ENCODE measurements around the gene WAC.
"Not testable (repeated sequence)": the region's sequence is repeated elsewhere in the genome, so short reads cannot be mapped to it uniquely, and the experiment has no call there.

Gene WAC

DNA sequence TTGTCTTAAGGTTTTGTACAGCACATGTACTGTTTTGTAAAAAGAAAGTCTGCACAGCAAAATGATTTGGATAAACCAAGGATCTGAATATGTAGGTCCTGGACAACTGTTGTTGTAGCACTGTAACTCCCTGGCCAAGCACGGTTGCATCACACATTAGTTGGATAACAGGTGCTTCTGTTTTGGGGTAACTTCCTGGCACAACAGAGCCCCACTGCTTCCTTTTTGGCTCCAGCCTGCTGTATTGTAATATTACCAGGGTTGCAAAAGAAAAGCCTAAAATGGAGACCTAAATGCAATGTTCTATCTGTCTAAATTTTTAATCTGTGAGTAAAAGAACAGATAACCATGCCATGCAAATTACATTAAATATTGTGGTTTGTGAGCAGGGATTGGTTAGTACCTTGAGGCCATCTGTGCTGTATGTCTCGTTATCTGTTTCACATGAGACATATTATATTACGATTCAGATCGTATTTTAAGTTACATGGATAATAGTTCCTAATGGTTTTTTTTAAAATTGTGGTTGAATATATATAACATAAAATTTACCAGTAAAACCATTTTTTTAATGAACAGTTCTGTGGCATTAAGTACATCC is 27.5 kb upstream of the WAC start:
- Histone ChIP-seq H3K9ac (ENCODE audit: low read length) (no peak overlapping the region), H3K4me1 (ENCODE audit: insufficient read depth, low read length) (no peaks in the 10 kb centered on the region), H3K9me3 (ENCODE audit: low read length) (no peaks in the 10 kb centered on the region), H3K36me3 (ENCODE audit: insufficient read depth, low read length) (no peaks in the 10 kb centered on the region), H3K27me3 (ENCODE audit: control insufficient read depth in 1 of 2, insufficient read depth in 2 of 2, low read length in 2 of 2) (no peaks in the 10 kb centered on the region), H3K4me3 (ENCODE audit: low read depth in 1 of 2, low read length in 2 of 2) (no peak overlapping the region), H3K27ac (ENCODE audit: low read depth, low read length) (no peak overlapping the region)

DNA sequence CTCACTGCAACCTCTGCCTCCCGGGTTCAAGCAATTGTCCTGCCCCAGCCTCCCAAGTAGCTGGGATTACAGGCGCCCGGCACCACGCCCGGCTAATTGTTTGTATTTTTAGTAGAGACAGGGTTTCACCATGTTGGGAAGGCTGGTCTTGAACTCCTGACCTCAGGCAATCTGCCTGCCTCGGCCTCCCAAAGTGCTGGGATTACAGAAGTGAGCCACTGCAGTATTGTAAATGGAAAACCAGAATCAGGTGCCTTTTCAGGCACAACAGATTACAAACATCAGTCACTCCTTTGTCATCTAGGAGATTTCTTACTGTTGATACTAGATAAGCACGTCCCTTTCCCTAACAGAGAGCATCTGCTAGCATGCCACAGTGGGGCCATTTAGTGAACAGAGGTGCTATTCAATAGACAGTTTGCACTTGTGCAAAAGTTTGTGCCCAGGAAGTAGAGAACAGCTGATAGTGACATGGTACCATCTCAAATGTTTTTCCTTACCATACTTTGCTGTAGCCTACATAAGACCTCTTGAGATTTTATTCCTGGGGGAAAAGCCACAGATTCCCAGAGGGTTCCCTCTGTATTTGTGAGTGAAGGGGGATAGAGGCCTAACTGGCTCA is 24.5 kb upstream of the WAC start:
- Histone ChIP-seq H3K27me3 (ENCODE audit: control insufficient read depth in 1 of 2, insufficient read depth in 2 of 2, low read length in 2 of 2) (no peaks in the 10 kb centered on the region), H3K4me3 (ENCODE audit: low read depth in 1 of 2, low read length in 2 of 2) (no peak overlapping the region), H3K9me3 (ENCODE audit: low read length) (no peaks in the 10 kb centered on the region), H3K36me3 (ENCODE audit: insufficient read depth, low read length) (no peaks in the 10 kb centered on the region), H3K27ac (ENCODE audit: low read depth, low read length) (no peak overlapping the region), H3K4me1 (ENCODE audit: insufficient read depth, low read length) (no peaks in the 10 kb centered on the region), H3K9ac (ENCODE audit: low read length) (no peak overlapping the region)

DNA sequence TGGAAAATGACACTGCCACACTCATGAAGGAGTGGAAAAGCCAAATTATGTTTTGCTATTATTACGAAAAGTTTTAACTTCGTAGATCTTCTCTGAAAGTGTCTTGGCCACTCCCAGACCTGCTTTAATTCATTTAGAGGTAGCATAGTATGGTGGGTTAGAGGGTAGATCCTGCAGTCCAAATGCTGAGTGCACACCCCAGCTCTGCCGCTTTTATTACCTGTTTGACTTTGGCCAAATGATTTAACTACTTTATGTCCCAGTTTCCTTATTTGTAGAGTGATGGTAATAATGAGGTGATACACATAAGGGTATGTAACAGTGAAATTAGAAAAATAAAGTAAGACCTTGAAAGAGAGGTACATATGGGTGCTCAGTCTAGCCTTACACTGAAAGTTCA is 23.6 kb upstream of the WAC start:
- Histone ChIP-seq H3K36me3 (ENCODE audit: insufficient read depth, low read length) (no peaks in the 10 kb centered on the region), H3K4me3 (ENCODE audit: low read depth in 1 of 2, low read length in 2 of 2) (no peak overlapping the region), H3K27ac (ENCODE audit: low read depth, low read length) (no peak overlapping the region), H3K9ac (ENCODE audit: low read length) (no peak overlapping the region), H3K27me3 (ENCODE audit: control insufficient read depth in 1 of 2, insufficient read depth in 2 of 2, low read length in 2 of 2) (no peaks in the 10 kb centered on the region), H3K9me3 (ENCODE audit: low read length) (no peaks in the 10 kb centered on the region), H3K4me1 (ENCODE audit: insufficient read depth, low read length) (no peaks in the 10 kb centered on the region)

DNA sequence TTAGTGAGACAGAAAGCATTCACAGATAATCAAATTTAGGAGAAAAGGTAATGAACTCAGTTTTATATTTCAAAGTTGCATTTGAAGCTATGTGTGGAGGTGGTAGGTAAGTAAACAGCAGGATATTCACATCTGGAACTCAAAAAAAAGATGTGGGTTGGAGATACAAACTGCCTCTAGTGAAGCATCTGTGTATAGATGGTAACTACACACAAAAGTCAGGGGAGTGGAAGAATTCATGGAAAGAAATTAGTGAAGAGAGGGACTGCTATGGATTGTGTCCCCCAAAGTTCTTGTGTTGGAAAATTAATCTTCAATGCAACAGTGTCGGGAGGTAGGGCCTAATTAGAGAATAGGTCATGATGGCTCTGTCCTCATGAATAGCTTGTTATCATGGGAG is 18.3 kb upstream of the WAC start:
- Histone ChIP-seq H3K9me3 (ENCODE audit: low read length) (no peaks in the 10 kb centered on the region), H3K4me3 (ENCODE audit: low read depth in 1 of 2, low read length in 2 of 2) (no peak overlapping the region), H3K27ac (ENCODE audit: low read depth, low read length) (no peak overlapping the region), H3K27me3 (ENCODE audit: control insufficient read depth in 1 of 2, insufficient read depth in 2 of 2, low read length in 2 of 2) (no peaks in the 10 kb centered on the region), H3K9ac (ENCODE audit: low read length) (no peak overlapping the region), H3K36me3 (ENCODE audit: insufficient read depth, low read length) (no peaks in the 10 kb centered on the region), H3K4me1 (ENCODE audit: insufficient read depth, low read length) (no peaks in the 10 kb centered on the region)

DNA sequence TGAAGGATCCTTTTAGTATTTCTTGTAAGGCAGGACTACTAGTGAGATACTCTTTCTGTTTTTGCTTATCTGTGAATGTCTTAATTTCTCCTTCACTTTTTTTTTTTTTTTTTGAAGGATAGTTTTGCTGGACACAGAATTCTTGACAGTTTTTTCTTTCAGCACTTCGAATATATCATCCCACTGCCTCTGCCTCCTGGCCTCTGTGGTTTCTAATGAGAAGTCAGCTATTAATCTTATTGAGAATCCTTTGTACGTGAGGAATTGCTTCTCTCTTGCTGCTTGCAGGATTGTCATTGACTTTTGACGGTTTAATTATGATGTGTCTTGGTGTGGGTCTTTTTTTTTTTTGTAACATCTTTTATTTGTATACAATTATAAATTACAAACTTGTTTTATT is 12.6 kb upstream of the WAC start:
- Histone ChIP-seq H3K9ac (ENCODE audit: low read length) (no peak overlapping the region), H3K27me3 (ENCODE audit: control insufficient read depth in 1 of 2, insufficient read depth in 2 of 2, low read length in 2 of 2) (no peaks in the 10 kb centered on the region), H3K4me1 (ENCODE audit: insufficient read depth, low read length) (no peaks in the 10 kb centered on the region), H3K9me3 (ENCODE audit: low read length) (no peaks in the 10 kb centered on the region), H3K4me3 (ENCODE audit: low read depth in 1 of 2, low read length in 2 of 2) (no peak overlapping the region), H3K36me3 (ENCODE audit: insufficient read depth, low read length) (peaks cover 14% of the 10 kb centered on the region), H3K27ac (ENCODE audit: low read depth, low read length) (no peak overlapping the region)

DNA sequence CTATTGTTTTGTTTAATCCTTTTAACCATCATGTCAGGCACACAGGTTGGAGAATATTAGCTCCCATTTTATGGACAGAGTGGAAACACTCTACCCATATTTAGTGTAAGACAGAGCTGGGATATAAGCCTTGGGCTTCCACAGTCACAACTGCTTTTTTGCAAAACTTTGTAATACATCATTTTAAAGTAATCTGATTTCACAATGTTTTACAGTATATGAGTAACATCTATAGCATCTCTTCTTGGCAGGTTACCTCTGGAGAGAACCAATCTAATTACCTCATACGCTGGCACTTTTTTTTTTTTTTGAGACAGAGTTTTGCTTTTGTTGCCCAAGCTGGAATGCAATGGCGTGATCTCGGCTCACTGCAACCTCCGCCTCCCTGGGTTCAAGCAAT is 12.1 kb upstream of the WAC start:
- H3K27me3 ChIP-seq (ENCODE audit: control insufficient read depth in 1 of 2, insufficient read depth in 2 of 2, low read length in 2 of 2); H3K4me3 ChIP-seq (ENCODE audit: low read depth in 1 of 2, low read length in 2 of 2); H3K9ac ChIP-seq (ENCODE audit: low read length); H3K27ac ChIP-seq (ENCODE audit: low read depth, low read length); H3K4me1 ChIP-seq (ENCODE audit: insufficient read depth, low read length); H3K9me3 ChIP-seq (ENCODE audit: low read length): not testable (repeated sequence)
- peaks cover 19% of the 10 kb centered on the region for H3K36me3 ChIP-seq (ENCODE audit: insufficient read depth, low read length)

DNA sequence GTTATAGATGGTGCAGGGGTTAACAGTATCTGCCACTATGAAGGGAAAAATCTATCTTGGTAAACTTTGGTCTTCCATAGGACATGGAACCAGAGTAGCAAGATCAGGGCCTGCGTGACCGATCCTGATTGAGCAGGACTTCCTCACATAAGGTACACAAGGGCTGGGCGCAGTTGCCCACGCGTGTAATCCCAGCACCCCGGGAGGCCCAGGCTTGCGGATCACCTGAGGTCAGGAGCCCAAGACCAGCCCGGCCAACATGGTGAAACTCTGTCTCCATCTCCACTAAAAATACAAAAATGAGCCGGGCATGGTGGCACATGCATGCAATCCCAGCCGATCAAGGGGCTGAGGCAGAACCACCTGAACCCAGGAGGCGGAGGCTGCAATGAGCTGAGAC is 11.0 kb upstream of the WAC start:
- H3K4me3 ChIP-seq (ENCODE audit: low read depth in 1 of 2, low read length in 2 of 2); H3K9me3 ChIP-seq (ENCODE audit: low read length): not testable (repeated sequence)

DNA sequence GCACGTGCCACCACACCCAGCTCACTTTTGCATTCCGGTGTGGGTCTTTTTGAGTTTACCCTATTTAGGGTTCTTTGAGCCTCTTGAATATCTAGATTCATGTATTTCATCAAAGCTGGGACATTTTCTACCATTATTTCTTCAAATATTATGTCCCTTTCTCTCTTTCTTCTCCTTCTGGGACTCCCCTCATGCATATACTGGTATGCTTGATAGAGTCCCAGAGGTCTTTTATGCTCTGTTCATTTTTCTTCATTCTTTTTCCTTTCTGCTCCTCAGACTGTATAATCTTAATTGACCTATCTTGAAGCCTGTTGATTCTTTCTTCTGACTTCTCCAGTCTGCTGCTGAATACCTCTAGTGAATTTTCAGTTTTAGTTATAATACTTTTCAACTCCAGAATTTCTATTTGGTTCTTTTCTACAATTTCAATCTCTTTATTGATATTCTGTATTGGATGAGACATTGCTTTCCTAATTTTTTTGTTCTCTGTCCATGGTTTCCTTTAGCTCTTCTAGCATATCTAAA is 9.1 kb upstream of the WAC start:
- H3K4me3 ChIP-seq (ENCODE audit: low read depth in 1 of 2, low read length in 2 of 2): no peak overlapping the region
- H3K9me3 ChIP-seq (ENCODE audit: low read length): no peaks in the 10 kb centered on the region
- H3K4me1 ChIP-seq (ENCODE audit: insufficient read depth, low read length): no peaks in the 10 kb centered on the region
- no peak overlapping the region for H3K9ac ChIP-seq (ENCODE audit: low read length)
- no peak overlapping the region for H3K27ac ChIP-seq (ENCODE audit: low read depth, low read length)
- H3K36me3 ChIP-seq (ENCODE audit: insufficient read depth, low read length): peaks cover 20% of the 10 kb centered on the region
- no peaks in the 10 kb centered on the region for H3K27me3 ChIP-seq (ENCODE audit: control insufficient read depth in 1 of 2, insufficient read depth in 2 of 2, low read length in 2 of 2)

More for the DNA sequence above, 11.0 kb upstream of the WAC start:
- not testable (repeated sequence) for H3K9ac ChIP-seq (ENCODE audit: low read length); H3K4me1 ChIP-seq (ENCODE audit: insufficient read depth, low read length); H3K27me3 ChIP-seq (ENCODE audit: control insufficient read depth in 1 of 2, insufficient read depth in 2 of 2, low read length in 2 of 2); H3K27ac ChIP-seq (ENCODE audit: low read depth, low read length)
- H3K36me3 ChIP-seq (ENCODE audit: insufficient read depth, low read length): peaks cover 20% of the 10 kb centered on the region

DNA sequence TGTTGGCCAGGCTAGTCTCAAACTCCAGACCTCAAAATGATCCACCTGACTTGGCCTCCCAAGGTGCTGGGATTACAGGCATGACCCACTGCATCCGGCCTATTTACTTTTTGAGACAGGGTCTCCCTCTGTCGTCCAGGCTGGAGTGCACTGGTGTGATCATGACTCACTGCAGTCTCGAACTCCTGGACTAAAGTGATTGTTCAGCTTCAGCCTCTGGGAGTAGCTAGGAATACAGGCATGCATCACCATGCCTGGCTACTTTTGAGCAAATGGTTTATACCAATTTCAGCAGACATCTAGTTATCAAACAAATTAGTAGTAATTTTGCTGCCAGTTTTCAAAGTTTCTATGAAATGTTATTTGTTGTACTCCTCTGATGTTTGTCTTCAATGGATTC is 2.2 kb upstream of the WAC start:
- H3K27ac ChIP-seq (ENCODE audit: low read depth, low read length): no peak overlapping the region
- peaks cover 9% of the 10 kb centered on the region for H3K36me3 ChIP-seq (ENCODE audit: insufficient read depth, low read length)
- H3K9ac ChIP-seq (ENCODE audit: low read length): peak overlapping the region; percentile 71
- no peaks in the 10 kb centered on the region for H3K9me3 ChIP-seq (ENCODE audit: low read length)
- peaks cover 27% of the 10 kb centered on the region for H3K4me1 ChIP-seq (ENCODE audit: insufficient read depth, low read length)
- no peak overlapping the region for H3K4me3 ChIP-seq (ENCODE audit: low read depth in 1 of 2, low read length in 2 of 2)
- H3K27me3 ChIP-seq (ENCODE audit: control insufficient read depth in 1 of 2, insufficient read depth in 2 of 2, low read length in 2 of 2): no peaks in the 10 kb centered on the region

DNA sequence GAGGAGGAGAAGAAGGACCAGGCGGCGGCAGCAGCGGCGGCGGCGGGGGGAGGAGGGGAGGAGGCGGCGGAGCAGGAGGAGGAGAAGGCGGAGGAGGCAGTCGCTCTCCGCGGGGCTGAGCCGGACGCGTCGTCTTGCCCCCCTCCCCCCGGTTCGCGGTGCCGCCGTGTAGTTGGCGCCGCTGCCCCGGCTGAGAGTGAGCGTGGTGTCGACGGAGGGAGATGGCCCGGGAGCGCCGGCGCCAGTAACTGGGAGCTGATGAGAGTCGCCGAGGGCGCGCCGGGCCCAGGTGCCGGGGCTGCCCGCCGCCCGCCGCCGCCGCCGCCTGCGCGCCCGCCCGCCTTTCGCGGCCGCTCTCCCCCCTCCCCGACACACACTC is 257 bp downstream of the WAC start:
- Histone ChIP-seq H3K4me1 (ENCODE audit: insufficient read depth, low read length) (peaks cover 39% of the 10 kb centered on the region), H3K9me3 (ENCODE audit: low read length) (no peaks in the 10 kb centered on the region), H3K36me3 (ENCODE audit: insufficient read depth, low read length) (peaks cover 30% of the 10 kb centered on the region), H3K4me3 (ENCODE audit: low read depth in 1 of 2, low read length in 2 of 2) (peak overlapping the region; percentile 84 to 97), H3K27me3 (ENCODE audit: control insufficient read depth in 1 of 2, insufficient read depth in 2 of 2, low read length in 2 of 2) (no peaks in the 10 kb centered on the region), H3K9ac (ENCODE audit: low read length) (no peak overlapping the region), H3K27ac (ENCODE audit: low read depth, low read length) (peak overlapping the region; percentile 100)

DNA sequence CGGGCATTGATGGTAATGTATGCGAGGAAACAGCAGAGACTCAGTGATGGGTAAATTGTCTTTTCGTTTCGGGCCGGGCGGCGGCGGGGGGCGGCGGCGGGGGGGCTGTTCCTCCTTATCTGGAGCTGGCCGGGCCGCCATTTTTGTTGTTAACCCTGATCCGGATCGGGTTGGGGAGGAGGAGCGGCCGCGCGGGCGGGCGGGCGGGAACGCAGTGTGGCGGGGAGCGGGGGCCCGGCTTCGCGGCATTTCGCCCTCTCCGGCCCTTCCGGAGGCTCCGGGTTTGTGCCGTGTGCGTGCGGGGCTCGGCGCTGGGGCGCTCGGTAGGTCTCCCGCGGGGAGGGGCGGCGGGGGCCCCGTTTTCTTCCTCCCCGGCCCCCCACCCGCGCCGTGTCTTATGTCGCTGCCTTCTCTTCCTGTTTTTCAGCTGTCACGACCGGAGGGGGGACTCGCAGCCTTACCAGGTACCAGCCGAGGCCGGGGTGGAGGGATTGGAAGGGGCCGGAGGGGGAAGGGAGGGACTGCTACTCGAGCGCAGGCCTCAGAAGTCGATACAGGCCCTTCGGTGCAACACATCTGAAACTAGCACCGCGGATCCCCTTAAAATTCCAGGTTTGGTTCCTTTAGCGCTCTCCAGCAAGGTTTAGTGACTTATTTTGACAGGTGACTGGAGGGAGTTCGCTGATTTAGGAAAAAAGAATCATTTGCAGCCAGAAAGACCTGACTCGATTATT is 820 bp downstream of the WAC start:
- peak overlapping the region; percentile 69 for H3K9ac ChIP-seq (ENCODE audit: low read length)
- H3K36me3 ChIP-seq (ENCODE audit: insufficient read depth, low read length): peaks cover 33% of the 10 kb centered on the region
- peaks cover 39% of the 10 kb centered on the region for H3K4me1 ChIP-seq (ENCODE audit: insufficient read depth, low read length)
- H3K9me3 ChIP-seq (ENCODE audit: low read length): no peaks in the 10 kb centered on the region
- H3K27ac ChIP-seq (ENCODE audit: low read depth, low read length): peak overlapping the region; percentile 100
- no peaks in the 10 kb centered on the region for H3K27me3 ChIP-seq (ENCODE audit: control insufficient read depth in 1 of 2, insufficient read depth in 2 of 2, low read length in 2 of 2)
- H3K4me3 ChIP-seq (ENCODE audit: low read depth in 1 of 2, low read length in 2 of 2): peak overlapping the region; percentile 55 to 97

Measured in muscle layer of colon (tissue), 2 donors.